HUDEP-2 (cell line): ENCODE results near the gene NLGN2.
A peak's percentile ranks its signal among the peaks of the same experiment; 100 is the strongest.

Source experiments
- DNase-seq, 76 experiments: peaks; one replicate each; lab custom pipeline; 2025; ENCODE audit not compliant: unreplicated experiment in 76 of 76; lab: John Stamatoyannopoulos, UW

Gene NLGN2

GRCh38 chr17:7435676-7436555 lies 28.3 kb downstream of the NLGN2 start:
- peak in 59 of 76 experiments; percentile 16 to 77 (median 56) for DNase-seq

DNA sequence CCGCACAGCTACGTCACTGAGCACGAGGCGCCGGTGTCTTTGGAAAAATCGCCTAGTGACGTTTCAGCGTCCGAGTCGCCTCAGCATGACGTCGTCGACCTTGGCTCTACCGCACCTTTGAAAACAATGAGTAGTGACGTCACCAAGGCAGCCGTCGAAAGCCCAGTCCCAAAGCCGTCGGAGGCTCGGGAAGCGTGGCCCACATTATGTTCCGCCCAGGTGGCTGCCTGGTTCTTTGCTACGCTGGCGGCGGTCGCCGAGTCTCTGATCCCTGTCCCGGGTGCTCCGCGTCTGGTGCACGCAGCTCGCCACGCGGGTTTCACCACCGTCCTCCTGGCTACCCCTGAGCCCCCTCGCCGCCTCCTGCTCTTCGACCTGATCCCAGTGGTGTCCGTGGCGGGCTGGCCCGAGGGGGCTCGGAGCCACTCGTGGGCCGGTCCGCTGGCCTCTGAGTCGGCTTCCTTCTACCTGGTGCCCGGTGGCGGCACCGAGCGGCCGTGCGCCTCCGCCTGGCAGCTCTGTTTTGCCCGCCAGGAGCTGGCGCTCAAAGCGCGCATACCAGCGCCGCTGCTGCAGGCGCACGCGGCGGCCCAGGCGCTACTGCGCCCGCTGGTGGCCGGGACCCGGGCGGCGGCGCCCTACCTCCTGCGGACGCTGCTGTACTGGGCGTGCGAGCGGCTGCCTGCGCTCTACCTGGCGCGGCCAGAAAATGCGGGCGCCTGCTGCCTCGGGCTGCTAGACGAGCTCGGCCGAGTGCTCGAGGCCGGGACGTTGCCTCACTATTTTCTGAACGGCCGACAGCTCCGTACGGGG lies 29.1 kb downstream of the NLGN2 start:
- peak in 65 of 76 experiments; percentile 28 to 85 (median 70) for DNase-seq

- DNase-seq: no peak
Measured at GRCh38 chr17:7437369-7437863, 29.8 kb downstream of the NLGN2 start.

DNA sequence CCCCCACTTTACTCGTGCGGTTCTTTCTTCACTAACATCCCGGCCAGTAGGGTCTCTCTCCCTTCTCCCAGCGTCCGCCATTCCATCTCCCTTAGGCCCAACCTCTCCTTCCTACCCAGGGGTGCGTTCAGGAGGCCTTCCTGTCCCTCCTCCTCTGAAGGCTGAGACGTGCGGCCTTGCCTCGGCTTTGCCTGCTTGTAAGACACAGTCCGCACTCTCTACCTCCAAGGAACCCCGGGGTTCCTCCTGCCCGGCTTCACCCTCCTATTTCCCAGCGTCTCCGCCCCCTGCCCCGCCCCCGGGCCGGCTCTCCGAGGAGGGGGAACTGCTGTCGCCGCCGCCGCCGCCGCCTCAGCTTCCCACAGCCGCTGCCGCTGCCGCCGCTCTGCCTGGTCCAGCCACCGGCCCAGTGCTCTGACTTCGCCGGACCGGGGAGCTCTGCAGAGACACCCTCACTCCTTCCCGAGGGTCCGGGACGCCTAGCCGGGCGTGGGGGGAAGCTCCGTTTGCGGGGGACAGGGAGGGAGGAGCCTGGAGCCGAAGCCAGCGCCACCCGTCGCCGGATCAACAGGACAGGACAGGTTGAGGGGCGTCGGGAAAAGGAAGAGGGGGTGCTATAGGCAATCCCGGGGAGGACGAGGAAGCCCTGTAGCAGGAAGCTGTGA lies 30.4 kb downstream of the NLGN2 start:
- no peak for DNase-seq

DNA sequence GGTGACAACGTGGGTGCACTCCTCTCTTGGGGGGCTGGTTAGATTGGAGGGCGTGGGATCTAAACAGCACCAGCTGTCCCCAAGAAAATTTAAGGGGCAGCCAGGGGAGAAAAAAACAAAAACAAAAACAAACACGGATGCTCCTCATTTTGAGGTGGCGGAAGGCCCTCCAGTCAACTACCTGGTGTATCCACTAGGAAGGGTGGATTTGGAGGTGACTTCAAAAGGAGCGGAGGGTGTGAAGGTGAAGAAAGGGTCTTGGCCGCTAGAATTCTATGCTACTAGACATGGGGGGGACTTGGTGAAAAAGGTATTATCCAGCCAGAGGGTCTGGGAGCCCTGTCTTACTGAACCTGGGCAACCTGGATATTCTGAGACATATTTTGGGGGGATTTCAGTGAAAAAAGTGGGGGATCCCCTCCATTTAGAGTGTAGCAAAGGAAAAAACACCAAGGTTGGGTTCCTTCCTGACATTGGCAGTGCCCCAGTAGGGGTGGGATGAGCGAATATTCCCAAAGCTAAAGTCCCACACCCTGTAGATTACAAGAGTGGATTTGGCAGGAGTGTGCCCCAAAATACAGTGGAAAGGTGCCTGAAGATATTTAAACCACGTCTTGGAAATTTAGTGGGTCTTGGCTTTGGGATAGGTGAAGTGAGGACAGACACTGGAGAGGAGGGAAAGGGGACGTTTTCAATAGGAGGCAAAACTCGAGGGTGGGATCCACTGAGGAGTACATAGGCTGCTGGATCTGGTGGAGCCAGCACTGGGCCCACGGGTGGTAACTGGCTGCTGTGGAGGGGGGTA lies 31.2 kb downstream of the NLGN2 start:
- no peak for DNase-seq

DNA sequence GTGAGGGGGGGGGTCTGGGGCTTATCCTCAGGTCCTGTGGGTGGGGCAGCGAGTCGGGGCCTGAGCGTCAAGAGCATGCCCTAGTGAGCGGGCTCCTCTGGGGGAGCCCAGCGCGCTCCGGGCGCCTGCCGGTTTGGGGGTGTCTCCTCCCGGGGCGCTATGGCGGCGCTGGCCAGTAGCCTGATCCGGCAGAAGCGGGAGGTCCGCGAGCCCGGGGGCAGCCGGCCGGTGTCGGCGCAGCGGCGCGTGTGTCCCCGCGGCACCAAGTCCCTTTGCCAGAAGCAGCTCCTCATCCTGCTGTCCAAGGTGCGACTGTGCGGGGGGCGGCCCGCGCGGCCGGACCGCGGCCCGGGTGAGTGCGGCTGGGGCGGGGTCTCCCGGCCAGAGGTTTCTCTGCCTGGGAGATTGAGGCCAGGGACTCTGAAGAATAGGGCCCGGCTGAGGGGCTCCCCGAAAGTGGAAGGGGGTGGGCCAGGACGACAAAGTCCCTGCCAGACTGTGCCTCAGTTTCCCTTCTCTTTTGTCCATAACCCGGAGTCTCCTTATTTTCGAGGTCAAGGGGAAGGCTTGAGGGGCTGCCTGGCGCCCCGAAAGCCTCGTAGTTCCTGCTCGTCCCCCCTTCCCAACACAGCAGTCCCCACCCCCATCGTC lies 31.9 kb downstream of the NLGN2 start, which contains the start of gene FGF11:
Gene FGF11 (plus strand): TSS at position 51 of the 651 bp plus-strand sequence. CDS start 109 bp downstream, at position 160.
- no peak for DNase-seq

GRCh38 chr17:7440113-7440833 lies 32.6 kb downstream of the NLGN2 start:
- DNase-seq: peak in 26 of 76 experiments; percentile 5 to 46 (median 24)

DNA sequence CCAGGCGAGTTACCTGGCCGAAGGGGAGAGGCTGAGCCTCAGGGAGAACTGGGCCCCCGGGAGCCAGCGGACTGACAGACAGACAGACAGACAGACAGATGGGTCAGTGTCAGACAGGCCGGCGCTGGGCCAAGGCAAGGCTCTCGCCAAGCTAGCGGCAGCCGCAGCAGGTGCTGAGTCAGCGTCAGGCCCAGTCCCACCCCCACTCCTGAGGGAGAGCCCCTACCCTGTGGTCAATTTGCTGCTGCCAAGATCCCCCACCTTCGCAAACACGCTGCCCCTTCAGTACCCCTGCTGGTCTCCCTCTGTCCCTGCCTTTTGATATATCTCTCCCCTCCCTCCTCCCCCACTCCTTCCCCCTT lies 33.2 kb downstream of the NLGN2 start:
- DNase-seq: peak in 49 of 76 experiments; percentile 6 to 80 (median 41)

GRCh38 chr17:7441266-7441665 lies 33.6 kb downstream of the NLGN2 start:
- DNase-seq: no peak

GRCh38 chr17:7442142-7442541 lies 34.5 kb downstream of the NLGN2 start:
- no peak for DNase-seq

DNA sequence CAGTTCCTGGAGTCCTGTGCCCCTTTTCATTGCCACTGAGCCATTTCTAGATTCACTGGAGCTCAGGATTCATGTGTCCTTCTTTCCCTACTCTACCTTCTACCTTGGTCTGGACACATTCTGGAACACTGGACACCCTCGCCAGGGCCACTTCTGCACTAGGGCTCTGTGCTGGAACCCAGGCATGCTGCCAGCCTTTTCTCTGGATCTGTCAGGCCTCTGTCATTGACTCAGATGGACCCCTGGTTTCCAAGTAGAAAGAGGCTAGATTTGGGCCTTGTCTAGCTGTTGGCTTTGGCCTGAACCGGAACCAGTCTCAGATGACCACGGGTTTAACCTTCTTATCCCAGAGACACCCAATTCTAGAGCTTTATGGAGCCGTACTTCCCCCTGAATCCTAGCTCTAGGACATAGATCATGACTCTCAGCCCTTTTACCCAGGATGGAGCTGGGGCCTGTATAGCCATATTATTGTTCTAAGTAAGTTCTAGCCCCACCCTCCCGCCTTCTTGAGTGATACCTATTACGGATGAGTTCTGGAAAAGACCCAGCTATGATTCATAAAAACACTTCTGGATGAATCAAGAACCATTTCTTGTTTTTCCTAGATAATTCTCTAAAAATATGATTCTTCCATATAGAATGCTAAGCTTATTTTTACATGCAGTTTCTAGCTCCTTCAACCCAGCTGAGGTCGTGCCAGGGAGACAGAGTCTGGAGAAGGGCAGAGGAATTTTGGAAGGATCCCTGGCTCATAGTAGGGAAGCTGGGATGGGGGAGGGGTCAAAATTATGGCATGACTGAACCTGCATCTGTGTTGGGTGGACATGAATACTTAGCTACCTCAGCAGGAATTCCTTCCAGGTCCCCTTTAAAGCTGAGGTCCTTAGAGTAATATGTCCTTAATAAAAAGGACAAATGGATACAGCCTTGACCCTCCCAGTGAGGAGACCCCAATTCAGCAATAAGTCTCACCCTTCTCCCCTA lies 36.1 kb downstream of the NLGN2 start:
- no peak for DNase-seq

DNA sequence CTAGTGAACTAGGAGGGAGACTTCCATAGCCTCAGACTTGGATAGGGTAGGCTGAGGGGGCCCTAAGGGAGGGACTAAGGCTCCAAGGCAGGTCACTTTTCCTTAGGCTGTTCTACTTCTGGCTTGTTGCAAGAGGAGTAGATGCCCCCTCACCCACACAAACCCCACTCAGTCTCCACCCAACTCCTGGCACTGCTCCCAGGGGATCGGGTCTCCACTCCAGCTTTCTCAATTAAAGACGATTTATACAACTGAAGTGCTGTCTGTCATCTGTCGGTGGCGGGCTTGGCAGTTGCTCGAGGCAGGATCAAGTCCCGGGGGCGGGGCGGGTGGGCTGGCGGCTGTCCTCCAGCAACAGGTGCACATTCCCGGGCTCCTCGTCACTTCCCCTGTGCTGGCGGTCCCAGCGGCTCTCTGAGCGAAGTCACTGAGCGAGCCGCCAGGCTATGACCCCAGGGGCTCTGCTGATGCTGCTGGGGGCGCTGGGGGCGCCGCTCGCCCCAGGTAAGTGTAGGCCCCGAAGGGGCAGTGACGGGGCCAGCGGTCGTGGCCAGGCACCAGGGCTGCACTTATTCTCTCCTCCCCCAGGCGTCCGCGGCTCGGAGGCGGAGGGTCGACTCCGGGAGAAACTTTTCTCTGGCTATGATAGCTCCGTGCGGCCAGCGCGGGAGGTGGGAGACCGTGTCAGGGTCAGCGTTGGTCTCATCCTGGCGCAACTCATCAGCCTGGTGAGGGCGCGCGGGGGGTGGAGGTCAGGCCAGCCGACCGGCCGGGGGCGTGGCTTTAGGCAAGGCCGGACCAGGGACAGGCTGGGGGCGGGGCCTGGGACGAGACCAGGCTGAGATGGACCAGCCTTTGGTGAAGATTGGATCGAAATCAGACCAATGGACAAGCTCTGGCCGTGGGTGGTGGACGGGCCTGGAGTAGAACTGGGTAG lies 37.3 kb downstream of the NLGN2 start, which contains the start of gene CHRNB1:
Gene CHRNB1 (plus strand): TSS at position 380 of the 937 bp plus-strand sequence. CDS start 67 bp downstream, at position 447.
- DNase-seq: peak in 36 of 76 experiments; percentile 13 to 59 (median 33)

GRCh38 chr17:7445619-7445968 lies 37.9 kb downstream of the NLGN2 start:
- DNase-seq: peak in 39 of 76 experiments; percentile 9 to 59 (median 32)

DNA sequence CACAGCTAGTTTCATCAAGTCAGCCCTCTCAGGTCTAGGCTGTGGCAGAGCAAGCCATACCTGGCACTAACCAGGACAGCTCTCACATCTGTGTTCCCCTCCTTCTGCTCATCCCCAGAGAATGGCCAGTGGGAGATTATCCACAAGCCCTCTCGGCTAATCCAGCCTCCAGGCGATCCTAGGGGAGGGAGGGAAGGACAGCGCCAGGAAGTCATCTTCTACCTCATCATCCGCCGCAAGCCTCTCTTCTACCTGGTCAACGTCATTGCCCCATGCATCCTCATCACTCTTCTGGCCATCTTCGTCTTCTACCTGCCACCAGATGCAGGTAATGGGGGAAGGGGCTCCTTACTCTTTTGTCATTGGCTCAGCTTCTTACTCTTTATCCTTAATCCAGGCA lies 40.8 kb downstream of the NLGN2 start:
- no peak for DNase-seq

- no peak for DNase-seq
Measured at GRCh38 chr17:7459961-7460545, 52.4 kb downstream of the NLGN2 start.
